ENCODE measurements around the gene CNTN5. TPM values are rescaled to one million over a fixed set of nuclear protein-coding genes. Genes with fewer than 3 reads are reported as not detected.

Gene CNTN5
- total RNA-seq, 1 donor from 2014 or later, result not detected

DNA sequence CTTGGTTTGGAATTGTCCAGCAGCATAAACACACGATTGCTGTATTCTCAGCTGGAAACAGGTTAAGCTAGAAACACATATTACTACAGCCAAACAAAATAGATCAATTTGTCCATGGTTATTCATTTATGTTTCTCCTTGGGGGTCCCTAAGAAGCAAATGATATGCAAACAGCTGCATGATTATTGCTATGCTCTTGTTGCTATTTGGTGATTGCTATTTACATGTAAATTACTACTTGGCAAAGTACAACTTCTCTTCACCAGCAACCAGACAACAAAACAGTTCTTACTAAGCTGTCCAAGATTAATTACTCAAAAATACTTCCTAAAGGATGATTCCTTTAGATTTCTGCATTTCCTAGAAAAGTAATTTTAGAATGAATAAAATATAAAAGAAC is 1098.4 kb downstream of the CNTN5 start:
- DNase-seq, result no peak
- H3K27me3 Mint-ChIP-seq, result no peaks in the 10 kb centered on the region

DNA sequence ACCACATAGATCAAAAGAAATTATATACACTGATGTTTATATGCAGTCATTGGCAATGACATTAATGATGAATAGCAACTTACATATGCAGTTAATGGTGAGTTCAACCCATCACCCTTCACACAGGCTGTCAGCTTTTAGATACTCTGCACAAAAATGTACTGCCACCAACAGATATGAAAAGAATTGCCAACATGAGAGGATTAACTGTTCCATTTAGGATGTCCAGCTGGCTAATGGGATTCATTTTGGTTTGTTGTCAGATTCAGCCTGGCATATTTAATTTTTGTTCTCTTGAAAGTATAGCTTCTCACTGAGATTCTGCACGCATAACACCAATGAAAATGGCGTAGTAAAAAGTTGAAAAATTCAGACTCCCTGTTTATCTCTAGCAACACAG is 1112.4 kb downstream of the CNTN5 start:
- Mint-ChIP-seq H3K9me3 (peaks cover 6% of the 10 kb centered on the region), H3K27ac (no peak overlapping the region), H3K4me3 (no peak overlapping the region), H3K36me3 (ENCODE audit: low read depth) (no peaks in the 10 kb centered on the region), H3K4me1 (no peaks in the 10 kb centered on the region), H3K27me3 (no peaks in the 10 kb centered on the region)
- TF ChIP-seq, protein P1, sequence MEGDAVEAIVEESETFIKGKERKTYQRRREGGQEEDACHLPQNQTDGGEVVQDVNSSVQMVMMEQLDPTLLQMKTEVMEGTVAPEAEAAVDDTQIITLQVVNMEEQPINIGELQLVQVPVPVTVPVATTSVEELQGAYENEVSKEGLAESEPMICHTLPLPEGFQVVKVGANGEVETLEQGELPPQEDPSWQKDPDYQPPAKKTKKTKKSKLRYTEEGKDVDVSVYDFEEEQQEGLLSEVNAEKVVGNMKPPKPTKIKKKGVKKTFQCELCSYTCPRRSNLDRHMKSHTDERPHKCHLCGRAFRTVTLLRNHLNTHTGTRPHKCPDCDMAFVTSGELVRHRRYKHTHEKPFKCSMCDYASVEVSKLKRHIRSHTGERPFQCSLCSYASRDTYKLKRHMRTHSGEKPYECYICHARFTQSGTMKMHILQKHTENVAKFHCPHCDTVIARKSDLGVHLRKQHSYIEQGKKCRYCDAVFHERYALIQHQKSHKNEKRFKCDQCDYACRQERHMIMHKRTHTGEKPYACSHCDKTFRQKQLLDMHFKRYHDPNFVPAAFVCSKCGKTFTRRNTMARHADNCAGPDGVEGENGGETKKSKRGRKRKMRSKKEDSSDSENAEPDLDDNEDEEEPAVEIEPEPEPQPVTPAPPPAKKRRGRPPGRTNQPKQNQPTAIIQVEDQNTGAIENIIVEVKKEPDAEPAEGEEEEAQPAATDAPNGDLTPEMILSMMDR (IDR thresholded peaks at IDR 0.05), result no peak
- ATAC-seq (ENCODE audit: low read depth), result no peak
- ChIA-PET CTCF (no interaction called here), POLR2A (no interaction called here)
- intact Hi-C loops (cut with micrococcal nuclease), result no loop called here
- no peak for DNase-seq

More for the DNA sequence above, 1098.4 kb downstream of the CNTN5 start:
- no peaks in the 10 kb centered on the region for H3K36me3 Mint-ChIP-seq (ENCODE audit: low read depth)
- intact Hi-C loops (cut with micrococcal nuclease), result no loop called here
- no peak for ATAC-seq (ENCODE audit: low read depth)
- no peak overlapping the region for H3K4me3 Mint-ChIP-seq
- no peaks in the 10 kb centered on the region for H3K4me1 Mint-ChIP-seq
- ChIA-PET CTCF (no interaction called here), POLR2A (no interaction called here)
- TF ChIP-seq, protein P1 (IDR thresholded peaks at IDR 0.05), result no peak
- H3K9me3 Mint-ChIP-seq, result peaks cover 4% of the 10 kb centered on the region
- no peak overlapping the region for H3K27ac Mint-ChIP-seq

DNA sequence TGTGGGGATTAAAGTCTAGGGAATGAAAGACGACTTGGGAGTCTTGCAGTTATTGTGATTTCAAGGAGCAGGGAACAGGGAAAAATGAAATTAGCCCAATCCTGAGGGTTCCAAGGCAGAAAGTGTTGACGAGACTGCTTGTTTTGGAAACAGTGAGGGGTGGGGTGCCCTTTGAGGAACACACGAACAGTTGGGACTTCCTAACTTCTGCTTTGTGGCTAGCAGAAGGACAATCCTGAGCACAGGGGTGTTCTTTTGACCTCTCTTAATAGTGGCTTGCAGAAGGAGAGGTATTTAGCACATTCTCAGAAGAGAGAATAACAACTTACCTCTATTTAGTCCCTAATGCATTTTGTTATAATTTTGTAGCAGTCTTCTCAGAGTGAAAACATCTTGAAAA is 1120.5 kb downstream of the CNTN5 start:
- POLR2A ChIA-PET, result no interaction called here
- no peaks in the 10 kb centered on the region for H3K27me3 Mint-ChIP-seq
- H3K9me3 Mint-ChIP-seq, result no peaks in the 10 kb centered on the region
- ATAC-seq (ENCODE audit: low read depth) (no peak), DNase-seq (no peak)
- no peak overlapping the region for H3K4me3 Mint-ChIP-seq
- H3K36me3 Mint-ChIP-seq (ENCODE audit: low read depth), result no peaks in the 10 kb centered on the region
- TF ChIP-seq, protein P1 (IDR thresholded peaks at IDR 0.05), result no peak
- intact Hi-C loops (cut with micrococcal nuclease), result no loop called here
- CTCF ChIA-PET, result no interaction called here
- no peak overlapping the region for H3K27ac Mint-ChIP-seq
- H3K4me1 Mint-ChIP-seq, result no peaks in the 10 kb centered on the region

DNA sequence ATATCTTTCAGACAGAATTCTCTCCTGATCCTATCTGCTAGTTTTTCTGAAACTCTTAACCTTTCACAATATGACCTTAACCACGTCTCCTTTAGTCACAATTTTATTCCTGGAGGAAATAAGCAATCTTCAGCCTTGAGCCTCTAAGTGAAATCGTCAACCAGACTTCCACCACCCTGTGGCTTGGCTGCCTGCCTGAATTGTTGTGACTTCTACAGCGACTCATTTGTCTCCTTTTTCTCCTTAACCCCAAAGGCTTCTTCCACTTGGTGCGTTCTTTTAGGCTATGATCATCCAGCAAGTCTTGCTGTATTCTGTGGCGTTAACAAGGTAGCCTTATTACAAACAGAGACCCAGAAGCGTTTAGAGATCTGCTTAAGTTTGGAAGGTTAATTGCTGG is 1131.2 kb downstream of the CNTN5 start:
- H3K36me3 Mint-ChIP-seq (ENCODE audit: low read depth), result no peaks in the 10 kb centered on the region
- no peaks in the 10 kb centered on the region for H3K4me1 Mint-ChIP-seq
- H3K4me3 Mint-ChIP-seq, result no peak overlapping the region
- H3K9me3 Mint-ChIP-seq, result peaks cover 1% of the 10 kb centered on the region
- intact Hi-C loops (cut with micrococcal nuclease), result no loop called here
- DNase-seq (no peak), ATAC-seq (ENCODE audit: low read depth) (no peak)
- TF ChIP-seq, protein P1 (IDR thresholded peaks at IDR 0.05), result no peak
- CTCF ChIA-PET, result no interaction called here
- no peak overlapping the region for H3K27ac Mint-ChIP-seq
- POLR2A ChIA-PET, result no interaction called here
- H3K27me3 Mint-ChIP-seq, result no peaks in the 10 kb centered on the region

DNA sequence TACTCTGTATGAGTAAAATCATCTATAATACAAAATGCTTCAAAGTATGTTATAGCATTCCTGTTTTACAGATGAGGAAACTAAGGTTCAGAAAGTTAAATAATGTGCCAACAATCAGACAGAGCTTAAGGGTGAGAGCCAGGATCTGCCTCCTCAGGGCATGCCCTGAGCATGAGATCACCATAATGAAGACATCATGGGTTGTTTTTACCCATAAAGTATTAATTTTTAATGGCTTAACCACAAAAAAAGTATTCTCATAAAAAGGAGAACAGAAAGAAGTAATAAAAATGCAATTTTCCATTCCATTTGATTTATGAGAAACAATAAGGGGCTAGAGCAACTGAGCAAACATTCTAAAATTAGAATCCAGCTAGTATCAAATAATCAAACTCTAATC is 1132.0 kb downstream of the CNTN5 start:
- no peaks in the 10 kb centered on the region for H3K27me3 Mint-ChIP-seq
- intact Hi-C loops (cut with micrococcal nuclease), result no loop called here
- no peaks in the 10 kb centered on the region for H3K4me1 Mint-ChIP-seq
- no peak overlapping the region for H3K27ac Mint-ChIP-seq
- H3K9me3 Mint-ChIP-seq, result peaks cover 1% of the 10 kb centered on the region
- ATAC-seq (ENCODE audit: low read depth) (no peak), DNase-seq (no peak)
- H3K36me3 Mint-ChIP-seq (ENCODE audit: low read depth), result no peaks in the 10 kb centered on the region
- POLR2A ChIA-PET, result no interaction called here
- CTCF ChIA-PET, result no interaction called here
- TF ChIP-seq, protein P1 (IDR thresholded peaks at IDR 0.05), result no peak
- no peak overlapping the region for H3K4me3 Mint-ChIP-seq

Data from activated B cell treated with CpG ODN at 0.5 μM for 24 hours (primary cell).